ENCODE measurements around the gene MAP7. TPM values are rescaled to one million over a fixed set of nuclear protein-coding genes. Genes with fewer than 3 reads are reported as not detected.
A peak's percentile ranks its signal among the peaks of the same experiment; 100 is the strongest.

Gene MAP7
- total and polyA plus RNA-seq, 9 of the 15 experiments (the other 6 are each of a cell fraction or from before 2014, with no cell fraction given) = 0.76 to 7.7 (median 3.9) TPM

DNA sequence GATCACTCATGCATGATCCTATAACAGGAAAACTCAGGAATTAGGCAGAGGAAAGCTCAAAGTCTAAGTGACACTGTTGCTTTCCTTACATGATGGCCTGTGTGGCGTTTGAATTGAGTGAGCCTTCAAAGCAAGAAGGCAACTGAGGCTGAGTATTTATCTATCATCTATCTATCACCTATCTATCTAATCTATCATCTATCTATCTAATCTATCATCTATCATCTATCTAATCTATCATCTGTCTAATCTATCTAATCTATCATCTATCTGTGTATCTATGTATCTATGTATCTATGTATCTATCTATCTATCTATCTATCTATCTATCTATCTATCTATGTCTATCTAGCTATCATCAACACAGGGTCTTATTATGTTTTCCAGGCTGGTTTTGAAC is 218.8 kb downstream of the MAP7 start:
- in situ Hi-C loops (cut with MboI) = loop anchor here (25.0 kb wide), 1 partner anchor 206 kb away; no protein-coding TSS in a partner anchor
- intact Hi-C loops (cut with micrococcal nuclease) = no loop called here
- TF ChIP-seq SIRT6 (IDR thresholded peaks at IDR 0.05; ENCODE audit: low read depth, low read length) (no peak), CCAR2 (IDR thresholded peaks at IDR 0.05; ENCODE audit: low read depth, low read length) (no peak), MTA1 (IDR thresholded peaks at IDR 0.05; ENCODE audit: borderline replicate concordance) (peak; percentile 96), BDP1 (IDR thresholded peaks at IDR 0.05; ENCODE audit: insufficient read depth, insufficient read length) (no peak), HDAC2 (IDR thresholded peaks at IDR 0.05) (peak; percentile 77; the same call in 1 of the 2 replicates), CREBBP (IDR thresholded peaks at IDR 0.05; ENCODE audit: low read depth, low read length) (peak; percentile 86), HIVEP1 (CRISPR knock-in tag; IDR thresholded peaks at IDR 0.05) (no peak), ZNF592 (IDR thresholded peaks at IDR 0.05) (no peak), PRDM10 (IDR thresholded peaks at IDR 0.05; ENCODE audit: partially characterized antibody) (no peak), HNRNPLL (IDR thresholded peaks at IDR 0.05; ENCODE audit: low read depth, low read length, poor library complexity, severe bottlenecking) (no peak), HNRNPK (IDR thresholded peaks at IDR 0.05; ENCODE audit: low read depth, low read length, poor library complexity, severe bottlenecking) (no peak), GATAD2A (IDR thresholded peaks at IDR 0.05) (peak; percentile 57; the same call in 1 of the 2 replicates), NR2C1 (IDR thresholded peaks at IDR 0.05) (peak; percentile 31; the same call in 1 of the 2 replicates), NR2C1 (tag; IDR thresholded peaks at IDR 0.05) (no peak), LARP7 (IDR thresholded peaks at IDR 0.05) (no peak), HDAC8 (tag; IDR thresholded peaks at IDR 0.05) (no peak), ZNF121 (CRISPR knock-in tag; conservative IDR thresholded peaks at IDR 0.05) (no peak), BRD9 (IDR thresholded peaks at IDR 0.05; ENCODE audit: low read depth, partially characterized antibody) (no peak)

More for the DNA sequence above, 218.8 kb downstream of the MAP7 start:
- H3K36me3 ChIP-seq (ENCODE audit: control insufficient read depth, insufficient read depth, low read length) = no peaks in the 10 kb centered on the region
- peaks cover 11 to 21% of the 10 kb centered on the region in 2 experiments; a peak in 4 of 5 replicates for H3K4me1 ChIP-seq (replicated peaks in 1 of 2; ENCODE audit: control insufficient read depth in 2 of 2, insufficient read depth in 2 of 2, low read length in 2 of 2)
- BruUV-seq (replicated peaks) = no TSS peak
- peaks cover 0 to 24% of the 10 kb centered on the region in 2 experiments; a peak in 4 of 5 replicates for H3K27me3 ChIP-seq (ENCODE audit: control insufficient read depth in 2 of 2, insufficient read depth in 2 of 2, low read length in 2 of 2)
- no peak for DNase-seq (ENCODE audit: extremely low read depth in 1 of 4, low spot score in 3 of 4)
- FAIRE-seq = no peak
- no peaks in the 10 kb centered on the region for H3K9me3 ChIP-seq (replicated peaks; ENCODE audit: control insufficient read depth, insufficient read depth, low read depth, low read length)
- H2AFZ ChIP-seq (ENCODE audit: low read depth, low read length) = no peak overlapping the region
- H3K79me2 ChIP-seq (ENCODE audit: control insufficient read depth, insufficient read depth, low read length) = no peaks in the 10 kb centered on the region
- H3K9ac ChIP-seq (ENCODE audit: insufficient read depth in 1 of 2, low read depth in 2 of 2, low read length in 2 of 2) = no peak overlapping the region
- no peak overlapping the region for H3K4me2 ChIP-seq (ENCODE audit: insufficient read depth, low read length)
- WGBS (ENCODE audit: insufficient coverage, low coverage, missing lambda C conversion rate) = 0% methylated on average over 1 of the region's 1 CpG
- ChIA-PET POLR2A (interaction anchor here (3.5 to 4.0 kb wide), 2 partner anchors 9 to 41 kb away, joined by 16 to 18 read pairs; partner anchors contain the start of gene BCLAF1), CTCF (ENCODE audit: low intra/inter-chr PET ratio) (no interaction called here)
- no peaks in the 10 kb centered on the region for H3K9me1 ChIP-seq (ENCODE audit: control insufficient read depth, insufficient read depth, low read length)
- H3K4me3 ChIP-seq = no peak overlapping the region
- no peak for ATAC-seq
- H4K20me1 ChIP-seq (replicated peaks; ENCODE audit: control insufficient read depth, insufficient read depth, low read length) = no peaks in the 10 kb centered on the region
- H3K27ac ChIP-seq (ENCODE audit: extremely low read depth, low read depth, low read length) = no peak overlapping the region
